ENCODE measurements around the gene KIF1B.

GRCh38 chr1:10292188-10292587 is 81.8 kb downstream of the KIF1B start:
- TF ChIP-seq CTCF (IDR thresholded peaks at IDR 0.05) (no peak), POLR2AphosphoS5 (IDR thresholded peaks at IDR 0.05) (no peak), POLR2A (IDR thresholded peaks at IDR 0.05) (no peak), EP300 (IDR thresholded peaks at IDR 0.05) (no peak)
